HG02884 (cell line): Measurements from ENCODE around the gene IDH3A.

Experiments used
- ATAC-seq: cut with Tn5 transposase; IDR thresholded peaks from one replicate; pipeline ENCODE4 v1.9.1; 2021; ENCODE audit warnings: mild to moderate bottlenecking, moderate library complexity; ENCODE audit not compliant: unreplicated experiment

Gene IDH3A

DNA sequence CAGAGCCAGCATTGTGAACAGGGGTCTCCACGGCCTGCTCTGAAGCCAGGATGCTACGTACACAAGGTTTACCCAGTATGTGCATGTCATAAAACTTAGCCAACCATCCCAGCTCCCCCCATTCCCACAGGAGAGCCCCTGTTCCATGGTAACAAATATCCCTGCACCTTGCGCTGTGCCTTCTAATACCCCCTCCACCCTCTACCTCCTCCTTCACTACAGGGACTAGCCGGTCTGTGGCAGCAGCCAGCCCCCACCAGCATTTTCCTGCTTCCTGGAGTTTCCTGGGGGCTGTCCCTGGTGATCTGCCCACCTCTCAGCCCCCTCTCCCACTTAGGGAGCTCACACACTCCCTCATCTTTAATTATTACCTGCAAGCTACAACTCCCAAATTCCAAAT, 64.8 kb downstream of the IDH3A start:
- ATAC-seq, result no peak

DNA sequence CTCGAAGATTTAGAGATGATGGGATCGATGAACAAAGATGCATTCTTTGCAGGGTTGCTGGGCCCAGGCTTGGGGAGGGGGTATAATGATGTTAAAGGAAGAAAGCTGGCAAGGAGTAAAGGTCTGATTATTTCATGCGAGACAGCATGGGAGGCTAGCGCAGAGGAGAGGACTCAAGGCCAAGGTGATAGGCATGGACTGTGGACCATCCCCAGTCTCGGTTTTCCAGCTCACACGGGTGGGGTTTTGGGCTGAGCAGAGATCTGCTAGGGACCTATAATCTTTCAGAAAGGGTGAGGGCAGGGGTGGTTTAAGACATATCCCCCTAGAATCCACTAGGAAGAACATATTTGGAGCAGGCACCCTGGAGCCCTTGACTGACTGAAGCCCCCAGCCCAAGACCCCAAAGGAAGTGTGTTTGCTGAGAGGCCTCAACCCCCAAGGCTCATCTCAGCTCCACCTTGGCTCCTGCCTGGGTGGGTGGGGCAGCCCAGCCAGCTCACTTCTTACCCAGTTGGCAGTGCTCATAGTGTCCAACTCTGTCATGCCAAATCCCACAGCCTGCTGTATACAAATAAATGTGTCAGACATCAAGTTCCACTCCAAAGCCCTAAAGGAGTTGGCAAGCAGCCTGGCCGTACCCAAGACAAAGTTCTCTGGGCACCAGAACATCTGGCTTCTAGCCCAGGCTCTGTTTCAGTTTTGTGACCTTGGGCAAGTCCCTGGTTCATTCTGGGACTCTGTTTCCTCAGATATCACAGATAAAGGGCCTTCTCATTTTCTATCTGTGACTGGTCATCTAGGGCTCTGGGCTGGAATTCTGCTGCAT, 67.3 kb downstream of the IDH3A start:
- ATAC-seq, result no peak

DNA sequence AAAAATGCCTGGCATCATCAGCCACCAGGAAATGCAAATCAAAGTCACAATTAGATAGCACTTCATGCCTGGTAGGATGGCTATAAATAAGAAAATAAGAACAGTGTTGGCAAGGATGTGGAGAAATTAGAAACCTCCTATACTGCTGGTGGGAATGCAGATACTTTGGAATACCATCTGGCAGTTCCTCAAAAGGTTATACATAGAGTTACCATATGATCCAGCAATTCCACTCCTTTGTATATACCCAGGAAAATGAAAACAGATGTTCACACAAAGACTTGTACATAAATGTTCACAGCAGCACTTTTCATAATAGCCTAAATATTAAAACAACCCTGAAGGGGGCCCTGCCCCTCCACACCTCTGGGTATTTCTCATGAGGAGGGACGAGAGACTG, 71.6 kb downstream of the IDH3A start:
- ATAC-seq, result no peak
